NCI-H748 (cell line): Measurements from ENCODE around the gene RGCC.
"Not testable (repeated sequence)": the region's sequence is repeated elsewhere in the genome, so short reads cannot be mapped to it uniquely, and the experiment has no call there.

Experiments
- DNase-seq: peaks from one replicate; lab custom pipeline; 2025; ENCODE audit not compliant: unreplicated experiment; lab: John Stamatoyannopoulos, UW

The RGCC gene

GRCh38 chr13:41456768-41457588 lies at the start of gene RGCC:
TSS of gene RGCC (plus strand) at chr13:41457550. CDS start at chr13:41457708, 158 bp downstream.
- DNase-seq = peak; percentile 81

- no peak for DNase-seq
Observed at GRCh38 chr13:41408121-41408520, 49.2 kb upstream of the RGCC start.

DNA sequence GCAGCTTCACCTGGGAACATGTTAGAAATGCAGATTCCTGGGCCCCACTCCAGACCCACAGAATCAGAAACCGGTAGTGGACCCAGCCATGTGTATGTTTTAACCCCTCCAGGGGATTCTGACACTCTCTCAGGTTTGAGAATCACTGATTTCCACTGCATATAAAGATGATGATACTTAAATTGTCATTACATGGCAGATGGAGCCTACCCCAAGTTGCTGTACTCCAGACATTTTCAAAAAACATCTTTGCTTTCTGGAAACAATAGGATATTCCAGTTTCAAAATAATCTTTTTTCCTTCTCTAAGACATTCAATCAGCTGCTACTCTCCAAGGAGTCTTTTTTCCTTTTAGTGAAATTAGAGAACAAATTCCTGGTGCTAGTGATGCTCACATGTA lies 48.6 kb upstream of the RGCC start:
- DNase-seq = no peak

- DNase-seq = no peak
Observed at GRCh38 chr13:41409611-41410010, 47.7 kb upstream of the RGCC start.

DNA sequence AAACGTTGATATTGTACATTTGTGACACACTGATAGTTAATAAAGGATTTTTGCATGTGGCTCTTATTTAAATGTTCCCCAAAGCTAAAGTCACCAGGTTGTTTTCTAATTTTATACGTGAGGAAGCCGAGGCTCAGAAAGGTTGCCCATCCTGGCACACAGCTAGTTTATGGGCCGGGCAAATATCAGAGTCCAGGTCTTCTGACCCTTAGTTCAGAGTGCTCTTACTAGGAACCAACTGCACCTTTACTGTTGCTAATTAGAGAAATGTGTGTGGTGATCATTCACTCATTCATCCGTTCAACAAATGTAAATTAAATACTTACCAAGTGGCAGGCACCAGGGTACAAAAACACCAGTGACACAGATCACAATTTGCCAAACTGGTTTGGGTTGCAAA lies 46.3 kb upstream of the RGCC start:
- no peak for DNase-seq

- DNase-seq = peak; percentile 30
Observed at GRCh38 chr13:41411522-41411921, 45.8 kb upstream of the RGCC start.

DNA sequence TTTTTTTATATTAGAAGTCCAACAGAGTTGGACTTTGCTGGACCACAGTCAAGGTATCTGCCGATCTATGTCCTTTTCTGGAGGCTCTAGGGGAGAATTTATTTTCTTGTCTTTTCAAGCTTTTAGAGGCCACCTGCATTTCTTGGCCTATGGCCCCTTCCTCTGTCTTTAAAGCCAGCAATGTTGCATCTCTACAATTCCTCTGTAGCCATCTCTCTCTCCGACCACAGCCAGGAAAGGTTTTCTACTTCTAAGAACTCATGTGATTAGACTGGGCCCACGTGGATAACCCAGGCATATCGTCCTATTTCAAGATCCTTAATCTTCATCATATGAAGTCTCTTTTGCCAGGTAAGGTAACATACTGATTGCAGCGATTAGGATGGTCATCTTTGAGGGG lies 43.5 kb upstream of the RGCC start:
- DNase-seq = no peak

GRCh38 chr13:41416276-41416675 lies 41.1 kb upstream of the RGCC start:
- no peak for DNase-seq

DNA sequence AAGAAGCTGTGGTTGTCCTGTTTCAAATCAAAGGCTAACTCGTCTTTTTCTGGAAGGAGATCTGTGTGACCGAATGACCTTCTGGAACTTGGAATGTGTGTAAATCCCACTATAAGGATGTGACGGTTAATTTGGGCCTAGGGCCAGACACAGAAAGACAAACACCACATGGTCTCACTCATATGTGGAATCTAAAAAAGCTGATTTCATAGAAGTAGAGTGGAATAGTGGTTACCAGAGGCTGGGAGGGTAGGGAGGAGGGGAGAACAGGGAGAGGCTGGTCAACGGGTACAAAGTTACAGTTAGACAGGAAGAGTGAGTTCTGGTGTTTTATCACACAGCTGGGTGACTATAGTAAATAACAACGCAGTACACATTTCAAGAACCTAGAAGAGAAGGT lies 39.3 kb upstream of the RGCC start:
- DNase-seq = no peak

DNA sequence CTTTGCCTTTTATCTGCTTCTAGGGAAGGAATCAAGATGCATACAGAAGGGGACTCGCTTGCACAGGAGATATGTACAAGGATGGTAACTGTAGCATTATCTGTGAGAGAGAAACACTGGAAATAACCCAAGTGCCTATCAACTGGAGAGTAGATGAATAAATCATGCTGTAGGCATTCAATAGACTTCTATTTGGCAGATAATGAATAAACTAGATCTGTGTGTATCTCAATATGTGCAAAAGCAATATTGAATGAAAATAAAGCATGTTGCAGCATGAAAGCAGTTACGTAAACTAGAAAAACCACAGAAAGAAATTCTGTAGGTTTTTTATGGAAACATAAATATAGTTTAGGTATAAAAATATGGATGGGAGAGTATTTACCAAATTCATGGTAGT lies 38.6 kb upstream of the RGCC start:
- no peak for DNase-seq

DNA sequence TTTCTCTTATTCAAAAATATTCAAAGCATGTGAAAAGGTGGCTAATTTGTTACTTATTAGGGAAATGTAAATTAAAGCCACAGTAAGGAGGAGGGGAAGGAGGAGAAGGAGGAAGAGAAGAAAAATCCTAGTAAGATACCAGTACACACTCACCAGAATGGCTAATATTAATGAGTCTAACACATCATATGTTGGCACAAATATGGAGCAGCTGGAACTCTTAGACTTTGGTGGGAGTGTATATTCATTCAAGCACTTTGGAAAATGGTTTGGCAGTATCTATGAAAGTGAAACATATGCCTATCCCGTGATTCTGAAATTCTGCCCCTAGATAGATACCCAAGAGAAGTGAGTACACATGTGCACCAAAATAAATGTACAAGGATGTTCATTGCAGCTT lies 38.1 kb upstream of the RGCC start:
- no peak for DNase-seq

- DNase-seq = no peak
Observed at GRCh38 chr13:41420146-41420545, 37.2 kb upstream of the RGCC start.

DNA sequence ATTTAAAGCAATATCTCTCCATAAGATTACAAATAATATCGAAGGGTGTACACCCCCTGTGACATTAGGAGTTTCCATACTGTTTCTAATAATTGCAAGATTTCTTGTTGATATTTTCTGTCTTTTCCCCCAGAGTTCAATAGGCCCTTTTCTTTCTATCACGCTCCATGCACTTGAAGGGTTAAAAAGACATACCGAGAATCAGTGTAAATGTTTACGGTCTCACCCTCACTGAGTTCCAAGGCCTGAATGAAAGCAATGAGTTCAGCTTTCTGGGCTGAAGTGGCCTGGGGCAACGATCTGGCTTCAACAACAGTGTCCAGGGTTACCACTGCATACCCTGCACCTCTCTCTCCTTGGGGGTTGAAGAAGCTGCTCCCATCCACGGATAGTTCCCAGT lies 36.0 kb upstream of the RGCC start:
- DNase-seq = not testable (repeated sequence)

GRCh38 chr13:41421983-41422382 lies 35.4 kb upstream of the RGCC start:
- not testable (repeated sequence) for DNase-seq

GRCh38 chr13:41423259-41423658 lies 34.1 kb upstream of the RGCC start:
- DNase-seq = not testable (repeated sequence)

- DNase-seq = not testable (repeated sequence)
Observed at GRCh38 chr13:41424675-41425074, 32.7 kb upstream of the RGCC start.

DNA sequence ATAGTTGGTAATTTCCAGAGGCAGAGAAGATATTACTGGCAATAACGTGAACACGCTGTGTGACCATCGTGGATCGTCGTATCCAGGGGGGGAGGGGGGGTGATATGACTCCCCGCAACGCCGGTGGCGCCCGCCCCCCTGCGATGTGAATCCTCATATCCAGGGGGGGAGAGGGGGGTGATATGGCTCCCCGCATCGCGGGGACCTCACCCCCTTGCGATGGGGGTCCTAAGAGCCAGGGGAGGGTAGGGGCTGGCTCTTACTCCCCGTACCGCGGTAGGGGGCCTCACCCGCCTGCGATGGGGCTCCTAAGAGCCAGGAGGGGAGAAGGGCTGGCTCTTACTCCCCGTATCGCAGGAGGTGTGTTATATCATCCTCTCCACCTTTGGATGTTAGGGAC lies 31.3 kb upstream of the RGCC start:
- DNase-seq = no peak

DNA sequence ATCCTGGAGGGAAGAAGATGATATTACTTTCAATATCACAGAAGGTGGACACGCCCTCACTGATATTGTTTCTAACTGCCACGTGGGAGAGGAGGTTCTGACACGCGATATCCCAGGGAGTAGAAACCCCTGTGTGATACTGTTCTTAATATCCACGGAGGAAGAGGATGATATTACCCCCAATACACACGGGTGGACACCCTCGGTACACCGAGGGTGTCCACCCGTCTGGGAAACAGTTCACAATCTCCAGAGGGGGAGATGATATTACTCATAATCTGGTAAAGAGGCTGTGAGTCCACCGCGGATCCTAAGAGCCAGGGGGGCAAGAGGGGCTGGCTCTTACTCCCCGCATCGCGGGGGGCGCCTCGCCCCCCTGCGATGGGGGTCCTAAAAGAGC lies 29.7 kb upstream of the RGCC start:
- no peak for DNase-seq

DNA sequence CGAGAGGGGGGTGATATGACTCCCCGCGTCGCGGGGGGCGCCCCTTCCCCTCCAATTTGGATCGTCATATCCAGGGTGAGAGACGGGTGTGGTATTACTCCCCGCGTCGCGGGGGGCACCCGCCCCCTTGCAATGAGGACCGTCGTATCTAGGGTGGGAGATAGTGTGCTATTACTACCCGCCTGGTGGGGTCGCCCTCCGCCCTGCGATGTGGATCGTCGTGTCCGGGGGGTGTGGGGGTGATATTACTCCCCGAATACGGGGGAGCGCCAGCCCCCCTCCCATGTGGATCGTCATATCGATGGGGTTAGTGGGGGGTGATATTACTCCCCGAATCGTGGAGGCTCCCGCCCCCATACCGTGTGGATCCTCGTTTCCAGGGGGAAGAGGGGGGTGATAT lies 29.2 kb upstream of the RGCC start:
- DNase-seq = no peak

DNA sequence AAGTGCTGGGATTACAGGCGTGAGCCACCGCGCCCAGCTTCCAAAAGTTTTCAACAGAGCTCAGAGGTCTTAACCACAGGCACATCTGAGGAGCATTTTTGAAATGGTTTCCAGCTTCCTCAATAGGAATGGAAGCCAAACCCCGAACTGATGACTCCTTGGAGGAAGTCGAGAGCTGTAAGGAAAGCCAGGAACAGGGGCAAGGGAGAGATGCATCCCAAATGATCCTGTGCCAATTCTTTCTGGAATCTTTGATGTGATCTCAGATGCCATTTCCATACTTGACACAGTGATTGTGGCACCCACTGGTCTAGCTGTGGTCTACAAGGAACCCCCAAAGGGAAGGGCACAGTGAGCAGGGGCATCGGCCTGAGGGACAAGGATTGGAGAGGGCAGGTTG lies 23.3 kb upstream of the RGCC start:
- DNase-seq = not testable (repeated sequence)

DNA sequence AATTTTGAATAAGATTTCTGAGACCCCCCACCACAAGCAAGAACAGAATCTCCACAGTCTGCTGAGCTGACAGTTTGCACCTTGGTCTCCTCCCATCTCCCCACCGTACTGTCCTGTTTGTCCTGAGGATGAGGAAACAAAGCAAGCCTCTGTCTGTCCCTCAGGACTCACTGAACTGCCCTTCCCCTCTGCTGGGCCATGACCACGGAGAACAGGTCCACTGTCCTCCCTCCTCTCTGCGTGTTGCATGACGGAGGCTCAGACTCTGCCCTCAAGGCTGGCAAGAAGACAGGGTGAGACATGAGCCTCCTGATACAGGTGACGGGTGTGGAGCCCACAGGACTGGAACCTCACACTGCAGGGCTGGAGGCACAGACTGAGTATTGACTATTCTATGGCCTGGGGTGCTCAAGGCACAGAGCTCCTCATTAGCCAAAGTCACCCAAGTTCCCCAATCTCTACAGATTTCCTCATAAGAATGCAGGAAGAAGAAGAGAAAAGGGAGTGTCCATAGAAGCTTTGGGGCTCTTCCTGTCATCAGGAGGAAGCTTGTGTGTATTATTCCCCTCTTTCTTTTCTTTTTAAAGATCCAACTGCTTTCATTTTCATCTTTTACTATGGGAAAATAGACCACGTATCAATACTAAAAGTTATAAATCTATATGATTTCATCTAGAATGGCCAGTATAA lies 22.4 kb upstream of the RGCC start:
- no peak for DNase-seq

GRCh38 chr13:41443969-41444368 lies 13.4 kb upstream of the RGCC start:
- DNase-seq = no peak

- DNase-seq = no peak
Observed at GRCh38 chr13:41452462-41452861, 4.9 kb upstream of the RGCC start.
